Stomach (tissue), 9 donors: Measurements from ENCODE around the gene RAX2. TPM values are rescaled to one million over a fixed set of nuclear protein-coding genes. Genes with fewer than 3 reads are reported as not detected.

Experiments used
- DNase-seq, 2 donors: peaks; one replicate each; pipeline versions ENCODE4 v3.0.0 to v3.0.0-alpha.2; 2013 to 2019
- H3K27ac ChIP-seq, 5 donors: fragments of 200-600 bp in 4 of 5; sonication (generic) in 4 of 5; one replicate each; pipeline ENCODE4 v1.5.1; 2013 to 2019; ENCODE audit warnings: mild to moderate bottlenecking in 1 of 5, moderate library complexity in 1 of 5
- H3K27me3 ChIP-seq, 3 donors: fragments of 200-600 bp; sonication (generic); one replicate each; pipeline ENCODE4 v1.5.1; 2017 to 2019; ENCODE audit warnings: mixed run types in 1 of 3
- H3K36me3 ChIP-seq, 4 donors: fragments of 200-600 bp; sonication (generic); 1 replicate in 3 of 4; 2 replicates in 1 of 4; pipeline ENCODE4 v1.5.1; 2016 to 2019
- H3K4me1 ChIP-seq, 4 donors: fragments of 200-600 bp; sonication (generic); one replicate each; pipeline ENCODE4 v1.5.1; 2016 to 2019
- H3K4me3 ChIP-seq, 4 donors: fragments of 200-600 bp; sonication (generic) in 3 of 4; one replicate each; pipeline ENCODE4 v1.5.1; 2016 to 2019; ENCODE audit warnings: mild to moderate bottlenecking in 1 of 4
- H3K9me3 ChIP-seq, 4 donors: fragments of 200-600 bp; sonication (generic); one replicate each; pipeline ENCODE4 v1.5.1; 2016 to 2019
- CTCF ChIP-seq, 7 experiments: fragments of 450-650 bp in 4 of 7; fragments of 200-600 bp in 3 of 7; sonication (generic) in 3 of 7; IDR thresholded peaks; one replicate each; pipeline ENCODE4 v1.5.1; 2016 to 2019; ENCODE audit warnings: antibody characterized with exemption in 7 of 7, control low read depth in 2 of 7, mild to moderate bottlenecking in 1 of 7
- EP300 ChIP-seq: sonication (generic); formaldehyde crosslinking; IDR thresholded peaks from one replicate; pipeline ENCODE4 v1.6.1; 2017; ENCODE audit warnings: antibody characterized with exemption
- POLR2A ChIP-seq, 4 donors: fragments of 450-650 bp; IDR thresholded peaks; one replicate each; pipeline ENCODE4 v1.6.1; 2016; ENCODE audit warnings: antibody characterized with exemption in 4 of 4, control low read depth in 2 of 4, mild to moderate bottlenecking in 1 of 4, moderate library complexity in 1 of 4
- POLR2AphosphoS5 ChIP-seq, 3 donors: sonication (generic); formaldehyde crosslinking; IDR thresholded peaks; one replicate each; pipeline ENCODE4 v1.6.1; 2016; ENCODE audit warnings: antibody characterized with exemption in 3 of 3
- WGBS, 5 donors: extraction: QIAGEN DNeasy Blood & Tissue Kit in 3 of 5; methylation state at CpG; one replicate each; pipeline versions ENCODE4 v1.1.5 to v1.1.7; 2013 to 2018; 5-methylcytosine and 5-hydroxymethylcytosine counted together
- intact Hi-C: fragments of 100-400 bp; cut with DNase I; formaldehyde crosslinking; loops from one replicate; pipeline ENCODE4 v1.15.1; 2023; ENCODE audit warnings: low total_unique reads
- polyA plus RNA-seq, 3 donors: library from polyadenylated mRNA; stranded (reverse); fragments of 200-250 nt; gene quantifications; one replicate each; pipeline ENCODE4 v1.2.3, GENCODE V29; 2013
- total RNA-seq, 5 donors: library from RNA; depleted of rRNA; stranded (reverse); fragments of >200 nt; gene quantifications; one replicate each; pipeline versions ENCODE4 v1.1.0 to v1.2.3, GENCODE V29; 2014 to 2016
- donor health status: healthy with polysubstance abuse.
- donor health status: Bipolar disorder and iron deficiency.
- donor health status: healthy.

RAX2 gene
- total and polyA plus RNA-seq, 8 donors = not detected

DNA sequence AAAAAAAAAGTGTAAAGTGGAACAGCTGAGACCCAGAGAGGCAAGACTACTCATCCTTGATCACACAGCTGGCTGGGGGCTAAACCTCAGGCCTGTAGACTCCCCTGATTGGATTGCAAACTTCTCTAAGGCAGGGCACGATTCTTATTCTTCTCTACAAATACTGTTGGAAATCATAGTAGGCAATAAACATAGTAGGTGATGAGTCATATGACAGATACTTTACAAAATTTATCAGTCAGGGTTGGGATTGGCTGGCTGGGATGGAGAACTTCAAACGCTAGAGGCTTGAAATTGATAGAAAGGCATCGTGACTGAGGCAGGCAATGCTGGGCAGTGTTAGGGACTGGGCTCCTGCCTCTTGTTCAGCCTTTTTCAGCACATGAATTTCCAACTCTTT is 20.1 kb upstream of the RAX2 start:
- intact Hi-C loops = no loop called here
- Histone ChIP-seq H3K36me3 (no peaks in the 10 kb centered on the region), H3K27me3 (peaks cover 0 to 20% (median 0%) of the 10 kb centered on the region in 3 donors), H3K27ac (no peak overlapping the region), H3K4me3 (no peak overlapping the region), H3K9me3 (peaks cover 0 to 18% (median 15%) of the 10 kb centered on the region in 4 donors), H3K4me1 (no peaks in the 10 kb centered on the region)
- WGBS, 5 donors = 70 to 80% (median 75%) methylated on average over 3 of the region's 3 CpGs
- no peak for DNase-seq
- TF ChIP-seq CTCF (IDR thresholded peaks at IDR 0.05) = no peak
- TF ChIP-seq EP300 = no peak
- TF ChIP-seq POLR2A (IDR thresholded peaks at IDR 0.05) = no peak
- TF ChIP-seq POLR2AphosphoS5 (IDR thresholded peaks at IDR 0.05) = no peak

DNA sequence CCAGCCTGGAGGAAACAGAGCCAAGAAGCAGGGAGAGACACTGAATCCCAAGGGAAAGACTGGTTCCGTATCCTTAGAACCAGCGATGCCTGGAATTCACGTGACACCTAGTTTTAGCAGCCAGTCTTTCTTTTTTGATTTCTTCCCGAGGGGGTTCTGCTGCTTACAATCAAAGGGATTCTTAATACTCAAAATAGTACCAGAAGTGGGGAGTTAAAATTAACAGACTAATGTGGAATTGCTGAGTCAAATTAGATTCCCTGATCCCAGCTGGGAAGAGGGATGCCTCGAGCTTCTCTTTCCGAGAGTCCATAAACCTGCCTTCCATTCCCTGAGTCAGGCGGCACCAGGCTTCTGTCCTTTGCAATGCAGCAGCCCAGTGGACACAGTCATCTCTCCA is 18.9 kb upstream of the RAX2 start:
- Histone ChIP-seq H3K27me3 (peaks cover under 1 to 32% (median 7%) of the 10 kb centered on the region in 3 donors), H3K9me3 (peaks cover 0 to 8% (median 5%) of the 10 kb centered on the region in 4 donors), H3K4me1 (peaks cover 0 to 7% (median 2%) of the 10 kb centered on the region in 4 donors), H3K4me3 (no peak overlapping the region), H3K27ac (no peak overlapping the region), H3K36me3 (no peaks in the 10 kb centered on the region)
- 67 to 91% (median 80%) methylated on average over 7 of the region's 7 CpGs for WGBS, 5 donors
- no peak for DNase-seq
- TF ChIP-seq EP300 = no peak
- no peak for TF ChIP-seq CTCF (IDR thresholded peaks at IDR 0.05)
- TF ChIP-seq POLR2A (IDR thresholded peaks at IDR 0.05) = no peak
- TF ChIP-seq POLR2AphosphoS5 (IDR thresholded peaks at IDR 0.05) = no peak
- intact Hi-C loops = no loop called here

- TF ChIP-seq CTCF (IDR thresholded peaks at IDR 0.05) (no peak), EP300 (no peak), POLR2A (IDR thresholded peaks at IDR 0.05) (no peak), POLR2AphosphoS5 (IDR thresholded peaks at IDR 0.05) (no peak)
- WGBS, 5 donors = 62 to 74% (median 71%) methylated on average over 6 of the region's 6 CpGs
- Histone ChIP-seq H3K27ac (no peak overlapping the region), H3K4me3 (no peak overlapping the region), H3K9me3 (peaks cover 0 to 8% (median 4%) of the 10 kb centered on the region in 4 donors), H3K27me3 (peaks cover 7 to 39% (median 14%) of the 10 kb centered on the region in 3 donors), H3K4me1 (peaks cover 0 to 13% (median 8%) of the 10 kb centered on the region in 4 donors), H3K36me3 (no peaks in the 10 kb centered on the region)
- intact Hi-C loops = no loop called here
- DNase-seq = no peak
Observed at GRCh38 chr19:3790209-3790734, 18.2 kb upstream of the RAX2 start.

DNA sequence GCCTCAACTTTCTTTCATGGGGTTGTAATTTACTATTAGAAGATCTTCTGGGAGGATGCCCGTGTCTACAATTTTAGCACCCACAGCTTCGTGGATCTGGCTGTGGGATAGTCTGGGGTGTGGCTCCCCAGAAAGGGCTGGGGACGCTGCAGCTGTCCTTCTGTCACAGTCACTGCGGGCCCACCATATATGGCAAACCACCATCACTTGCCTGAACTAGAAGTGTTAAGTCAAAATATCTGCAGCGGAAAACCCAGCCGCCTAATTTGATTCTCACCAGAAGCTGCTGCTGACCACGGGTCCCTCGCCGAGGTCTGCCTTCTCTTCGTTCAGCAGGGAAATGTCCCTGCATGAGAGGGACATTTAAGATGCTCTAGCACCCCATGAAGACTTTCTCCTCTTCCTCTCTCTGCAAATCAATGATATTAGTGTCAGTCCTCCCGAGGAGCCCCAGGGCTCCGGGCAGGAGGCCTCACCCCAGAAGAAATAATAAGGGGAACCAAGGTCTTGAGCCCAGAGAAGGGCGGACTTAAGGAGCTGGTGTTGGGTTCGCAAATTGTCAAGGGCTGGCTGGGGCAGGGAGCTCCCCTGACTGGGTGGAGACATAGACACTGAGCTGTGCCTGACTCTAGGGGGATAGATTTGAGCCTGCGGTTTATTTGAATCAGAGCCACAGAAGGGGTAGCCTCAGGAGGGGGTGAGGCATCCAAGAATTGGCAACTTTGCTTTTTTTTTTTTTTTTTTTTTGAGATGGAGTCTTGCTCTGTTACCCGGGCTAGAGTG is 17.2 kb upstream of the RAX2 start:
- TF ChIP-seq CTCF (IDR thresholded peaks at IDR 0.05) = no peak
- no peak for TF ChIP-seq POLR2AphosphoS5 (IDR thresholded peaks at IDR 0.05)
- no peak for TF ChIP-seq EP300
- TF ChIP-seq POLR2A (IDR thresholded peaks at IDR 0.05) = no peak
- H3K36me3 ChIP-seq = no peaks in the 10 kb centered on the region
- H3K9me3 ChIP-seq = peaks cover 0 to 8% (median 4%) of the 10 kb centered on the region in 4 donors
- peak in 1 of 2 donors; percentile 1 for DNase-seq
- intact Hi-C loops = no loop called here
- H3K27me3 ChIP-seq = peaks cover 7 to 50% (median 25%) of the 10 kb centered on the region in 3 donors
- H3K4me1 ChIP-seq = peaks cover 0 to 19% (median 12%) of the 10 kb centered on the region in 4 donors
- H3K27ac ChIP-seq = no peak overlapping the region
- 38 to 53% (median 49%) methylated on average over 15 to 16 of the region's 16 CpGs for WGBS, 5 donors
- H3K4me3 ChIP-seq = no peak overlapping the region
